GM18519 (cell line): ENCODE results near the gene EVC.

Experiments
- ATAC-seq: cut with Tn5 transposase; IDR thresholded peaks from one replicate; pipeline ENCODE4 v1.9.1; 2021; ENCODE audit warnings: mild to moderate bottlenecking, moderate library complexity; ENCODE audit not compliant: unreplicated experiment, low FRiP score

The EVC gene

GRCh38 chr4:5783486-5783885 is 72.5 kb downstream of the EVC start:
- no peak for ATAC-seq

GRCh38 chr4:5784021-5784420 is 73.0 kb downstream of the EVC start:
- no peak for ATAC-seq

- no peak for ATAC-seq
These were observed 74.1 kb downstream of the EVC start for GRCh38 chr4:5784960-5785611.

- no peak for ATAC-seq
These were observed 75.0 kb downstream of the EVC start for GRCh38 chr4:5785806-5786680.

- ATAC-seq: no peak
These were observed 76.3 kb downstream of the EVC start for GRCh38 chr4:5787311-5787710.

- no peak for ATAC-seq
These were observed 77.1 kb downstream of the EVC start for GRCh38 chr4:5788144-5788543.

GRCh38 chr4:5789141-5789540 is 78.1 kb downstream of the EVC start:
- ATAC-seq: no peak

GRCh38 chr4:5790546-5790857 is 79.5 kb downstream of the EVC start:
- ATAC-seq: no peak

- ATAC-seq: no peak
These were observed 80.7 kb downstream of the EVC start for GRCh38 chr4:5791654-5792053.

GRCh38 chr4:5793514-5793913 is 82.5 kb downstream of the EVC start:
- ATAC-seq: no peak

GRCh38 chr4:5795580-5795979 is 84.6 kb downstream of the EVC start:
- ATAC-seq: no peak

- no peak for ATAC-seq
These were observed 86.0 kb downstream of the EVC start for GRCh38 chr4:5796976-5797375.

- ATAC-seq: no peak
These were observed 86.9 kb downstream of the EVC start for GRCh38 chr4:5797866-5798265.

GRCh38 chr4:5798462-5798861 is 87.5 kb downstream of the EVC start:
- no peak for ATAC-seq

- no peak for ATAC-seq
These were observed 87.9 kb downstream of the EVC start for GRCh38 chr4:5798946-5799345.

- no peak for ATAC-seq
These were observed 88.4 kb downstream of the EVC start for GRCh38 chr4:5799406-5799805.

GRCh38 chr4:5800496-5800895 is 89.5 kb downstream of the EVC start:
- no peak for ATAC-seq

GRCh38 chr4:5801696-5802095 is 90.7 kb downstream of the EVC start:
- no peak for ATAC-seq

- no peak for ATAC-seq
These were observed 91.6 kb downstream of the EVC start for GRCh38 chr4:5802565-5802964.

- no peak for ATAC-seq
These were observed 93.7 kb downstream of the EVC start for GRCh38 chr4:5804656-5805055.

- no peak for ATAC-seq
These were observed 94.3 kb downstream of the EVC start for GRCh38 chr4:5805270-5805669.

- ATAC-seq: no peak
These were observed 97.2 kb downstream of the EVC start for GRCh38 chr4:5808081-5808741.
